Measurements from ENCODE around the gene RPUSD1. TPM values are rescaled to one million over a fixed set of nuclear protein-coding genes. Genes with fewer than 3 reads are reported as not detected.
A peak's percentile ranks its signal among the peaks of the same experiment; 100 is the strongest.
"Not testable (repeated sequence)": the region's sequence is repeated elsewhere in the genome, so short reads cannot be mapped to it uniquely, and the experiment has no call there.

The RPUSD1 gene
- total and polyA plus RNA-seq, 8 donors, result 6.2 to 21.1 (median 9.8) TPM

DNA sequence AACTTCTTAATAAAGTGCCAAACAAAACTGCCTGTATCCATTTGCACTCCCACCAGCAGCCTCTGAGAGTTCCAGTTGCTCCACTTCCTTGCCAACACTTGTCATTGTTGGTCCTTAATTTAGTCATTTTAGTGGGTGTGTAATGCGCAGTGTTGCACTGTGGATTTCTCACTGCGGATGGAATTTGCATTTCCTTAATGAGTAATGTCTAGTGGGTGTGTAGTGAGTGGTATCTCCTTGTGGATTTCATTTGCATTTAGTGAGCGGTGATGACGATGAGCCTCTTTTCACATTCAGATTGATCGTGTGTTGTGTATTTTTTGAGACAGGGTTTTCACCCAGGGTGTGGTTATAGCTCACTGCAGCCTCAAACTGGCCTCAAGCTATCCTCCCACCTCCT lies 31.8 kb downstream of the RPUSD1 start:
- no peak overlapping the region for H3K4me3 ChIP-seq
- ATAC-seq (no peak), DNase-seq (no peak), FAIRE-seq (no peak)
- no peaks in the 10 kb centered on the region for H3K4me1 ChIP-seq
- H3K36me3 ChIP-seq, result no peaks in the 10 kb centered on the region
- intact Hi-C loops (cut with DNase I), result no loop called here
- TF ChIP-seq, protein P1, sequence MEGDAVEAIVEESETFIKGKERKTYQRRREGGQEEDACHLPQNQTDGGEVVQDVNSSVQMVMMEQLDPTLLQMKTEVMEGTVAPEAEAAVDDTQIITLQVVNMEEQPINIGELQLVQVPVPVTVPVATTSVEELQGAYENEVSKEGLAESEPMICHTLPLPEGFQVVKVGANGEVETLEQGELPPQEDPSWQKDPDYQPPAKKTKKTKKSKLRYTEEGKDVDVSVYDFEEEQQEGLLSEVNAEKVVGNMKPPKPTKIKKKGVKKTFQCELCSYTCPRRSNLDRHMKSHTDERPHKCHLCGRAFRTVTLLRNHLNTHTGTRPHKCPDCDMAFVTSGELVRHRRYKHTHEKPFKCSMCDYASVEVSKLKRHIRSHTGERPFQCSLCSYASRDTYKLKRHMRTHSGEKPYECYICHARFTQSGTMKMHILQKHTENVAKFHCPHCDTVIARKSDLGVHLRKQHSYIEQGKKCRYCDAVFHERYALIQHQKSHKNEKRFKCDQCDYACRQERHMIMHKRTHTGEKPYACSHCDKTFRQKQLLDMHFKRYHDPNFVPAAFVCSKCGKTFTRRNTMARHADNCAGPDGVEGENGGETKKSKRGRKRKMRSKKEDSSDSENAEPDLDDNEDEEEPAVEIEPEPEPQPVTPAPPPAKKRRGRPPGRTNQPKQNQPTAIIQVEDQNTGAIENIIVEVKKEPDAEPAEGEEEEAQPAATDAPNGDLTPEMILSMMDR (IDR thresholded peaks at IDR 0.05), result no peak
- 87 to 93% methylated on average over 5 of the region's 5 CpGs for WGBS, 2 donors
- no peaks in the 10 kb centered on the region for H3K27me3 ChIP-seq
- H3K9me3 ChIP-seq, result no peaks in the 10 kb centered on the region
- H3K27ac ChIP-seq, result no peak overlapping the region

DNA sequence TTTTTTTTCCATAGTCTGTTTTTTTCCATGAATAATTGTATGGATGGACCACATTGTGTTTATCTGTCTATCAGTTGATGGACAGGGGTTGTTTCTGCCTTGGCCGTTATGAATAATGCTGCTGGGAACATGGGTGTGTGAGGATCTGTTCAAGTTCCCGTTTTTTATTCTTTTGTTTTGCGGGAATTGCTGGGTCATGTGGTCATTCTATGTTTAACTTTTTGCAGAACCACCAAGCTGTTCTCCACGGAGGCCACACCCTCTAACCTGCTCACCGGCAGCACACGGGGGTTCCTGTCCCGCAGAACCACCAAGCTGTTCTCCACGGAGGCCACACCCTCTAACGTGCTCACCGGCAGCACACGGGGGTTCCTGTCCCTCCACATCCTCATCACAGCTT lies 33.5 kb downstream of the RPUSD1 start:
- Histone ChIP-seq H3K27ac (no peak overlapping the region), H3K4me3 (no peak overlapping the region), H3K4me1 (no peaks in the 10 kb centered on the region), H3K27me3 (no peaks in the 10 kb centered on the region), H3K36me3 (no peaks in the 10 kb centered on the region), H3K9me3 (no peaks in the 10 kb centered on the region)
- peak in 2 of 4 donors; percentile 51 to 55 for ATAC-seq
- TF ChIP-seq, protein P1 (IDR thresholded peaks at IDR 0.05), result no peak
- 40 to 47% methylated on average over 11 of the region's 11 CpGs for WGBS, 2 donors
- no peak for DNase-seq
- intact Hi-C loops (cut with DNase I), result no loop called here
- no peak for FAIRE-seq

DNA sequence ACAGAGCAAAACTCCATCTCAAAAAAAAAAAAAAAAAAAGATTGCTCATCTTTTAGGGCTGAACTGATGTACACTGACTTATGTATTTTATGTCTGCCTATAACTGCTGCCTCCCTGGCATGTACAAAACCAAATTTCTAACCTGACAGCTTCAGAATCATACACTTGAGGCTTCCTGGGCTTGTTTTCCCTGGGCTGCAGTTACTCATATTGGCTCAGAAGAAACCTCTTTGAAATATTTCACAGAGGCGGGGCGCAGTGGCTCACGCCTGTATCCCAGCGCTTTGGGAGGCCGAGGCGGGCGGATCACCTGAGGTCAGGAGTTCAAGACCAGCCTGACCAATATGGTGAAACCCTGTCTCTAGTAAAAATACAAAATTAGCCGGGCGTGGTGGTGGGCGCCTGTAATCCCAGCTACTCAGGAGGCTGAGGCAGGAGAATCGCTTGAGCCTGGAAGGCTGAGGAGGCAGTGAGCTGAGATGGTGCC lies 34.0 kb downstream of the RPUSD1 start:
- ATAC-seq; H3K27me3 ChIP-seq; H3K4me1 ChIP-seq; H3K9me3 ChIP-seq; DNase-seq; H3K36me3 ChIP-seq; FAIRE-seq; H3K4me3 ChIP-seq; intact Hi-C loops (cut with DNase I); H3K27ac ChIP-seq: not testable (repeated sequence)
- WGBS, 2 donors, result 69 to 81% methylated on average over 11 of the region's 11 CpGs

DNA sequence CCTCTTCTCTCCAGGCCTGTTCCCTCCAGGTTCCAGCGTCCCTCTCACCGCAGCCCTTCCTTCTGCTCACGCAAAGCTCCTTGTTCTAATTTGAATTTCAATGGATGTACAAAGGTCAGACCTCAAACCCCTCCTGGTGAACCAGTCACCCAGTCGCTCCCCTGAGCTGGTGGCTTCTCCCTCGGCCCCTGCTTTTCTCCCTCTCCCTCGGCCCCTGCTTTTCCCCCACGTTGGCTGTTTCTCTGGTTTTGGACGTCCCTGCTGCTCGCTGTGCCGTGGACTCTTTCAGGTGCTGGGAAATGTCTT lies 36.2 kb downstream of the RPUSD1 start:
- Histone ChIP-seq H3K4me3 (no peak overlapping the region), H3K27me3 (no peaks in the 10 kb centered on the region), H3K27ac (no peak overlapping the region), H3K9me3 (no peaks in the 10 kb centered on the region), H3K4me1 (no peaks in the 10 kb centered on the region), H3K36me3 (no peaks in the 10 kb centered on the region)
- TF ChIP-seq, protein P1 (IDR thresholded peaks at IDR 0.05), result no peak
- no peak for FAIRE-seq
- 8 to 9% methylated on average over 10 of the region's 10 CpGs for whole genome bisulfite sequencing, 2 donors
- ATAC-seq, result no peak
- DNase-seq, result no peak
- intact Hi-C loops (cut with DNase I), result no loop called here

DNA sequence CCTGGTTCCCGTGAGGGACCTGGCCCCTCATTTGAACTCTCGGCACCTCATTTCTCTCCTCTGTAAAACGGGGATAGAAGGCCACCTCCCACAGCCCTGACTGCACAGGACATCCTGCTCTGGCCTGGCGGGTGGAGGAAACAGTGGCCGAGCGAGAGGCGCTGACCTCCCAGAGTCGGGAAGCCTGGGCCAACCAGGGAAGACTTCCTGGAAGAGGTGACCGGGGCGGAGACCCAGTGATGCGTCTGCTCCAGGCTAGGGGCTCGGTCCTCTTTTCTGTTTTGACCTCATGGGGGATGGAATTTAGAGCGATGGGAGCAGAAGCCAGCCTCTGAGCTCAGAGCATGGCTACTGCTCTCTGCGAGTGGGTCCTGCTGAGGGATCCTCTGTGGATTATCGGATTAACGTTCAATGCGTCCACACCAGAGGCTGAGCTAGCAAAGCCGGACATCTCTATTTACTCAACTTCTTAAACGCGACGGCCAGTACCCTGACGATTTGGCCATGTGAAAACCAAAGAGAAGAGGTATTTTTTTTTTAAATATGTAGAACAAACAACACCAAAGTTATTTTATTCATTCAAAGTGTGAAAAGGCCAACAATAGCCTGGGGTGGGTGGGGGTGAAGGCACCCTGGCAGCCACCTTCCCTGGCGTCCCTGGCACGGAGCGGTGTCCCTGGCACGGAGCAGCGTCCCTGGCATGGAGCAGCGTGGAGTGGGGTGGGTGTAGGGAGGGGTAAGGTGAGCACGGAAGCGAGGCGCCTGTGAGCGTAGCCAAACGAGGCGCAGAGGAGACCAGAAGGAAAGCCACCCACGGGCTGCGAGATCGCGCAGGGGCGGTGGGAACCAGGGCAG lies 36.8 kb downstream of the RPUSD1 start:
- H3K27me3 ChIP-seq, result no peaks in the 10 kb centered on the region
- H3K4me3 ChIP-seq, result no peak overlapping the region
- H3K27ac ChIP-seq, result no peak overlapping the region
- H3K4me1 ChIP-seq, result no peaks in the 10 kb centered on the region
- WGBS, 2 donors, result 24 to 27% methylated on average over 39 of the region's 39 CpGs
- TF ChIP-seq, protein P1 (IDR thresholded peaks at IDR 0.05), result no peak
- no peaks in the 10 kb centered on the region for H3K9me3 ChIP-seq
- DNase-seq (peak in 2 of 6 donors; percentile 60 to 62), ATAC-seq (peak in 3 of 4 donors; percentile 24 to 72 (median 60)), FAIRE-seq (no peak)
- H3K36me3 ChIP-seq, result no peaks in the 10 kb centered on the region
- intact Hi-C loops (cut with DNase I), result no loop called here

All from pancreas (tissue), 10 donors.